ENCODE results near the gene YTHDF1.

GRCh38 chr20:63246490-63247288 is 30.8 kb upstream of the YTHDF1 start:
- TF ChIP-seq CTCF (tag by site-specific recombination; IDR thresholded peaks at IDR 0.05) (no peak), ZNF530 (tag by site-specific recombination; IDR thresholded peaks at IDR 0.05; ENCODE audit: low read depth) (no peak), ATF2 (tag by site-specific recombination; IDR thresholded peaks at IDR 0.05; ENCODE audit: low read depth) (no peak), ZNF114 (tag by site-specific recombination; IDR thresholded peaks at IDR 0.05) (no peak), ZNF426 (tag by site-specific recombination; IDR thresholded peaks at IDR 0.05) (no peak), FEZF1 (tag by site-specific recombination; IDR thresholded peaks at IDR 0.05) (no peak), ZNF274 (IDR thresholded peaks at IDR 0.05; ENCODE audit: low read length) (no peak), ZNF274 (tag by site-specific recombination; IDR thresholded peaks at IDR 0.05; ENCODE audit: borderline replicate concordance) (no peak), ZNF621 (tag by site-specific recombination; IDR thresholded peaks at IDR 0.05) (no peak), MEIS1 (CRISPR knock-in tag; IDR thresholded peaks at IDR 0.05; ENCODE audit: borderline replicate concordance) (no peak), TCF7L2 (IDR thresholded peaks at IDR 0.05; ENCODE audit: borderline replicate concordance, low read depth, low read length) (no peak), ZSCAN4 (tag by site-specific recombination; IDR thresholded peaks at IDR 0.05) (no peak), YY1 (tag by site-specific recombination; IDR thresholded peaks at IDR 0.05) (no peak), ZFP41 (tag by site-specific recombination; IDR thresholded peaks at IDR 0.05; ENCODE audit: borderline replicate concordance) (no peak)
